ENCODE results near the gene NTRK3. TPM values are rescaled to one million over a fixed set of nuclear protein-coding genes. Genes with fewer than 3 reads are reported as not detected.

Gene NTRK3
- total and polyA plus RNA-seq, 2 of the 13 experiments (the other 11 are each of a cell fraction or from before 2014, with no cell fraction given): not detected

DNA sequence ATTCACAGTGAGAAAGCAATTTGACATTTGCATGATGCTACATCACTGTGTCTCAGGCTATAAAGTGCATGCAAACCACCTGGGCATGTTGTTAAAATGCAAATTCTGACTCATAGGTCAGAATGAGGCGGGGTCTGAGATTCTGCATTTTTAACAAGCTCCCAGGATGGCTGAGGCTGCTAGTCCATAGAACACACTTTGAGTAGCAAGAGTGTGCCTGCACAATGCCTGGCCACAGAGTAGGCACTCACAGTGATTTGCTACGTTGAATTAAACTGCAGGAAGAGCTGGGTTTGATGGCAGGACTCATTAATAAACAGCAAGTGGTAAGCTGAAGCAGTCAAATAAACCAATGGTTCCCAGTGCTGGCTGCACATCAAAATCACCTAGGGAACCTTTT lies 48.1 kb downstream of the NTRK3 start:
- no TSS peak for BruUV-seq (replicated peaks)
- Histone ChIP-seq H2AFZ (ENCODE audit: low read length) (no peak overlapping the region), H3K9ac (ENCODE audit: insufficient read depth, low read depth, low read length) (no peak overlapping the region), H3K9me3 (ENCODE audit: low read length) (no peaks in the 10 kb centered on the region), H3K4me1 (ENCODE audit: insufficient read depth, low read length) (no peaks in the 10 kb centered on the region), H3K4me3 (replicated peaks in 1 of 3; ENCODE audit: insufficient read depth in 1 of 3, low read depth in 2 of 3, low read length in 3 of 3) (no peak overlapping the region), H4K20me1 (ENCODE audit: insufficient read depth, low read length) (no peaks in the 10 kb centered on the region), H3K79me2 (ENCODE audit: insufficient read depth, low read length) (no peaks in the 10 kb centered on the region), H3K27ac (ENCODE audit: extremely low read length, insufficient read depth, low read length) (no peak overlapping the region), H3K36me3 (replicated peaks in 1 of 2; ENCODE audit: control insufficient read depth in 1 of 2, insufficient read depth in 2 of 2, low read length in 2 of 2) (no peaks in the 10 kb centered on the region), H3K27me3 (ENCODE audit: control insufficient read depth in 1 of 2, insufficient read depth in 2 of 2, low read length in 2 of 2) (peaks cover 0 to 4% of the 10 kb centered on the region in 2 experiments; a peak in 2 of 5 replicates), H3K4me2 (ENCODE audit: low read depth, low read length) (no peak overlapping the region)
- ChIA-PET POLR2A (no interaction called here), CTCF (ENCODE audit: low intra/inter-chr PET ratio, low total read pairs) (no interaction called here)
- no peak for ATAC-seq
- TF ChIP-seq HDAC1 (CRISPR knock-in tag; IDR thresholded peaks at IDR 0.05): no peak
- TF ChIP-seq ZNF768 (CRISPR knock-in tag; IDR thresholded peaks at IDR 0.05): no peak
- TF ChIP-seq ZNF317 (CRISPR knock-in tag; IDR thresholded peaks at IDR 0.05): no peak
- TF ChIP-seq ZNF292 (CRISPR knock-in tag; IDR thresholded peaks at IDR 0.05; ENCODE audit: borderline replicate concordance, low read depth): no peak
- TF ChIP-seq FOSL1 (CRISPR knock-in tag; IDR thresholded peaks at IDR 0.05; ENCODE audit: borderline replicate concordance): no peak
- TF ChIP-seq ZNF713 (CRISPR knock-in tag; IDR thresholded peaks at IDR 0.05): no peak
- TF ChIP-seq CBFB (CRISPR knock-in tag; IDR thresholded peaks at IDR 0.05): no peak
- no peak for TF ChIP-seq TEAD3 (CRISPR knock-in tag; optimal IDR thresholded peaks at IDR 0.05; ENCODE audit: borderline replicate concordance)
- TF ChIP-seq ZFX (CRISPR knock-in tag; IDR thresholded peaks at IDR 0.05; ENCODE audit: low read depth): no peak
- no peak for TF ChIP-seq PHB2 (IDR thresholded peaks at IDR 0.05; ENCODE audit: partially characterized antibody)
- TF ChIP-seq ZNF652 (CRISPR knock-in tag; IDR thresholded peaks at IDR 0.05; ENCODE audit: borderline replicate concordance, low read depth): no peak
- no peak for TF ChIP-seq ZNF879 (CRISPR knock-in tag; IDR thresholded peaks at IDR 0.05)
- FAIRE-seq: no peak
- DNase-seq (ENCODE audit: low spot score): no peak
- intact Hi-C loops (cut with micrococcal nuclease; ENCODE audit: unreplicated experiment) (no loop called here), in situ Hi-C loops (cut with HindIII; ENCODE audit: extremely low pct_ligation_motif_present, low pct_unique_long_range_greater_than_20kb) (no loop called here)
- WGBS (ENCODE audit: low lambda C conversion rate): 0% methylated on average over 1 of the region's 2 CpGs

- peaks cover 0 to 4% of the 10 kb centered on the region in 2 experiments; a peak in 2 of 5 replicates for H3K27me3 ChIP-seq (ENCODE audit: control insufficient read depth in 1 of 2, insufficient read depth in 2 of 2, low read length in 2 of 2)
- FAIRE-seq: no peak
- no peaks in the 10 kb centered on the region for H3K9me3 ChIP-seq (ENCODE audit: low read length)
- intact Hi-C loops (cut with micrococcal nuclease; ENCODE audit: unreplicated experiment) (no loop called here), in situ Hi-C loops (cut with HindIII; ENCODE audit: extremely low pct_ligation_motif_present, low pct_unique_long_range_greater_than_20kb) (no loop called here)
- no peak overlapping the region for H3K27ac ChIP-seq (ENCODE audit: extremely low read length, insufficient read depth, low read length)
- no peak overlapping the region for H2AFZ ChIP-seq (ENCODE audit: low read length)
- H3K4me2 ChIP-seq (ENCODE audit: low read depth, low read length): no peak overlapping the region
- no peaks in the 10 kb centered on the region for H3K79me2 ChIP-seq (ENCODE audit: insufficient read depth, low read length)
- CTCF ChIA-PET (ENCODE audit: low intra/inter-chr PET ratio, low total read pairs): no interaction called here
- POLR2A ChIA-PET: no interaction called here
- H3K36me3 ChIP-seq (replicated peaks in 1 of 2; ENCODE audit: control insufficient read depth in 1 of 2, insufficient read depth in 2 of 2, low read length in 2 of 2): no peaks in the 10 kb centered on the region
- DNase-seq (ENCODE audit: low spot score): no peak
- no TSS peak for BruUV-seq (replicated peaks)
- H3K9ac ChIP-seq (ENCODE audit: insufficient read depth, low read depth, low read length): no peak overlapping the region
- H4K20me1 ChIP-seq (ENCODE audit: insufficient read depth, low read length): no peaks in the 10 kb centered on the region
- H3K4me1 ChIP-seq (ENCODE audit: insufficient read depth, low read length): no peaks in the 10 kb centered on the region
- 13% methylated on average over 1 of the region's 2 CpGs for WGBS (ENCODE audit: low lambda C conversion rate)
- ATAC-seq: no peak
- H3K4me3 ChIP-seq (replicated peaks in 1 of 3; ENCODE audit: insufficient read depth in 1 of 3, low read depth in 2 of 3, low read length in 3 of 3): no peak overlapping the region
- TF ChIP-seq SP140L (CRISPR knock-in tag; IDR thresholded peaks at IDR 0.05; ENCODE audit: borderline replicate concordance) (no peak), U2AF2 (IDR thresholded peaks at IDR 0.05; ENCODE audit: low read depth, low read length) (no peak), ONECUT2 (CRISPR knock-in tag; IDR thresholded peaks at IDR 0.05) (no peak), HOXD1 (CRISPR knock-in tag; IDR thresholded peaks at IDR 0.05) (no peak), RBM39 (IDR thresholded peaks at IDR 0.05; ENCODE audit: low read depth, low read length, poor library complexity, severe bottlenecking) (no peak), ZMYM3 (CRISPR knock-in tag; IDR thresholded peaks at IDR 0.05) (no peak), YY1 (IDR thresholded peaks at IDR 0.05; ENCODE audit: insufficient read depth, insufficient replicate concordance, low read depth, low read length) (no peak), EZH2 (conservative IDR thresholded peaks at IDR 0.05; ENCODE audit: low read depth, low read length) (no peak), TGIF2 (CRISPR knock-in tag; IDR thresholded peaks at IDR 0.05) (no peak), ZBTB25 (CRISPR knock-in tag; IDR thresholded peaks at IDR 0.05) (no peak), ZNF761 (CRISPR knock-in tag; conservative IDR thresholded peaks at IDR 0.05) (no peak), ZBTB38 (CRISPR knock-in tag; IDR thresholded peaks at IDR 0.05) (no peak)
Observed at GRCh38 chr15:88207565-88207964, 49.0 kb downstream of the NTRK3 start.
